Measurements from ENCODE around the gene KY.

GRCh38 chr3:134667956-134668355 lies 17.1 kb upstream of the KY start:
- TF ChIP-seq CTCF (IDR thresholded peaks at IDR 0.05) (no peak), POLR2A (IDR thresholded peaks at IDR 0.05) (no peak)
